ENCODE data around the gene DNM3. TPM values are rescaled to one million over a fixed set of nuclear protein-coding genes. Genes with fewer than 3 reads are reported as not detected.

Gene DNM3
- total and polyA plus RNA-seq, 2 of the 8 experiments (the other 6 are each of a cell fraction or from before 2014, with no cell fraction given) = 2.0 to 8.5 TPM

DNA sequence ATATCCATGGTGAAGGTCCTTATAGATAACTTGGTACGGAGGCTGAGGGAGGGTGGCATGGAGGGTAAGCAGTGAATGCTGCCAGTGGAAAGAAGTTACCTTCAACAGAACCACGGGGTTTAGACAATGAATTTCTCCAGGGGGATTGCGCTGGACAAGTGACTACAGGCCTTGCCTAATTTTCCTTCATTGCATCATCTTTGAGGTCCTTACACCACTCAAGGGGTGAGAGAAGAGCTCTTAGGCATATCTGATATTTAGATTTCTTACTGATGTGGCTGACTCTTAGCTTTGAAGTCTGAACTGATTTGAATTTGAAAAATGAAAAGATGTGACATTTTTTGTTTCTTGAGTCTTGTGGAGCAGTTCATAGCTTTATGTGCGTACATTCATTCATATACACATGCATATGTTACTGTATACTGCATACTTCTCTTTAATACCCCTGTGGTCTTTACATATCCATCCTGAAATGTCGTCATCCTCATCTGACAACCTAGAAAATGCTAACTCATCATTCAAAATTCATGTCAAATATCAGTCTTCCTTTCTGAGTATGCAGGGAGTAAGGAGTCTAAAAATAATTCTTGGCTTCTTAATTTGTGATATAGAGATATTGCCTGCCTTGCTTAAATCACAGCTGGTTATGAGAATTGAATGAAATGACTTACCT lies 63.6 kb downstream of the DNM3 start (continued):
- TF ChIP-seq RNF2 (IDR thresholded peaks at IDR 0.05; ENCODE audit: borderline replicate concordance, low read depth, low read length, missing control alignments, poor library complexity, severe bottlenecking) (no peak), BCL11A (IDR thresholded peaks at IDR 0.05; ENCODE audit: low read depth in 2 of 2, low read length in 2 of 2) (no peak), TCF12 (IDR thresholded peaks at IDR 0.05; ENCODE audit: low read depth, low read length) (no peak), RXRA (IDR thresholded peaks at IDR 0.05; ENCODE audit: insufficient read depth, low read depth, low read length) (no peak), CTBP2 (IDR thresholded peaks at IDR 0.05; ENCODE audit: borderline replicate concordance, insufficient read depth, insufficient read length, low read length) (no peak)

Data from H1 (cell line).